ENCODE data around the gene HEMK1.

GRCh38 chr3:50585919-50586762 lies 16.8 kb downstream of the HEMK1 start:
- TF ChIP-seq CTCF (IDR thresholded peaks at IDR 0.05) = no peak
- TF ChIP-seq POLR2A (IDR thresholded peaks at IDR 0.05) = no peak

All from body of pancreas (tissue), 4 donors.